Activated CD4-positive, alpha-beta T cell treated with anti-CD3 and anti-CD28 coated beads, Interleukin-2, amount 10 ng/mL, durations not matched to agents 24 days and 14 days (primary cell): ENCODE results near the gene UCKL1. TPM values are rescaled to one million over a fixed set of nuclear protein-coding genes. Genes with fewer than 3 reads are reported as not detected.
"Not testable (repeated sequence)": the region's sequence is repeated elsewhere in the genome, so short reads cannot be mapped to it uniquely, and the experiment has no call there.

ENCODE experiments used
- DNase-seq: peaks from one replicate; pipeline ENCODE4 v3.0.0; 2022
- H3K27ac Mint-ChIP-seq: one replicate; pipeline ENCODE4 v1.8.0; 2022; ENCODE audit warnings: mild to moderate bottlenecking, mixed read lengths
- H3K27me3 Mint-ChIP-seq: one replicate; pipeline ENCODE4 v1.8.0; 2022; ENCODE audit warnings: mixed read lengths
- H3K36me3 Mint-ChIP-seq: one replicate; pipeline ENCODE4 v1.8.0; 2022; ENCODE audit warnings: low read depth, mild to moderate bottlenecking, mixed read lengths
- H3K4me1 Mint-ChIP-seq: one replicate; pipeline ENCODE4 v1.8.0; 2021; ENCODE audit warnings: mixed read lengths
- H3K4me3 Mint-ChIP-seq: one replicate; pipeline ENCODE4 v1.8.0; 2022; ENCODE audit warnings: mild to moderate bottlenecking, moderate library complexity, mixed read lengths
- H3K9me3 Mint-ChIP-seq: one replicate; pipeline ENCODE4 v1.8.0; 2021; ENCODE audit warnings: mixed read lengths
- intact Hi-C: fragments of 100-400 bp; cut with micrococcal nuclease; formaldehyde crosslinking; loops from one replicate; pipeline ENCODE4 v1.15.1; 2023
- total RNA-seq: library from RNA; stranded (reverse); gene quantifications from 2 replicates; pipeline ENCODE4 v1.2.3, GENCODE V29; 2022

Gene UCKL1
- total RNA-seq, 1 donor from 2014 or later: 49.5 TPM

- peak overlapping the region; percentile 88 for H3K4me3 Mint-ChIP-seq
- no peaks in the 10 kb centered on the region for H3K27me3 Mint-ChIP-seq
- H3K4me1 Mint-ChIP-seq: peaks cover 20% of the 10 kb centered on the region
- peak; percentile 82 for DNase-seq
- H3K9me3 Mint-ChIP-seq: no peaks in the 10 kb centered on the region
- peaks cover 31% of the 10 kb centered on the region for H3K36me3 Mint-ChIP-seq
- intact Hi-C loops: no loop called here
- H3K27ac Mint-ChIP-seq: peak overlapping the region; percentile 89
These were observed 12.9 kb upstream of the UCKL1 start for GRCh38 chr20:63968928-63969760.

GRCh38 chr20:63968136-63968927, 12.1 kb upstream of the UCKL1 start:
- Mint-ChIP-seq H3K4me1 (peaks cover 15% of the 10 kb centered on the region), H3K4me3 (peak overlapping the region; percentile 88), H3K27me3 (no peaks in the 10 kb centered on the region), H3K36me3 (peaks cover 31% of the 10 kb centered on the region), H3K9me3 (no peaks in the 10 kb centered on the region), H3K27ac (peak overlapping the region; percentile 89)
- intact Hi-C loops: no loop called here
- DNase-seq: no peak

GRCh38 chr20:63967330-63968135, 11.3 kb upstream of the UCKL1 start:
- peaks cover 14% of the 10 kb centered on the region for H3K4me1 Mint-ChIP-seq
- H3K4me3 Mint-ChIP-seq: peak overlapping the region; percentile 26
- intact Hi-C loops: no loop called here
- no peaks in the 10 kb centered on the region for H3K9me3 Mint-ChIP-seq
- no peak overlapping the region for H3K27ac Mint-ChIP-seq
- H3K27me3 Mint-ChIP-seq: no peaks in the 10 kb centered on the region
- H3K36me3 Mint-ChIP-seq: peaks cover 32% of the 10 kb centered on the region
- DNase-seq: no peak

- H3K4me3 Mint-ChIP-seq: no peak overlapping the region
- peaks cover 12% of the 10 kb centered on the region for H3K4me1 Mint-ChIP-seq
- DNase-seq: no peak
- H3K27ac Mint-ChIP-seq: no peak overlapping the region
- H3K36me3 Mint-ChIP-seq: peaks cover 33% of the 10 kb centered on the region
- H3K9me3 Mint-ChIP-seq: no peaks in the 10 kb centered on the region
- no peaks in the 10 kb centered on the region for H3K27me3 Mint-ChIP-seq
- intact Hi-C loops: no loop called here
These were observed 10.7 kb upstream of the UCKL1 start for GRCh38 chr20:63966944-63967322.

- Mint-ChIP-seq H3K4me1 (peaks cover 12% of the 10 kb centered on the region), H3K27me3 (no peaks in the 10 kb centered on the region), H3K36me3 (peaks cover 36% of the 10 kb centered on the region), H3K4me3 (no peak overlapping the region), H3K27ac (peak overlapping the region; percentile 11), H3K9me3 (no peaks in the 10 kb centered on the region)
- no peak for DNase-seq
- intact Hi-C loops: no loop called here
These were observed 10.1 kb upstream of the UCKL1 start for GRCh38 chr20:63966172-63966943.

GRCh38 chr20:63964412-63964811, 8.2 kb upstream of the UCKL1 start:
- Mint-ChIP-seq H3K9me3 (no peaks in the 10 kb centered on the region), H3K36me3 (peaks cover 42% of the 10 kb centered on the region), H3K4me3 (no peak overlapping the region), H3K27me3 (no peaks in the 10 kb centered on the region), H3K4me1 (peaks cover 7% of the 10 kb centered on the region), H3K27ac (no peak overlapping the region)
- intact Hi-C loops: no loop called here
- no peak for DNase-seq

GRCh38 chr20:63963784-63964301, 7.6 kb upstream of the UCKL1 start:
- H3K36me3 Mint-ChIP-seq: peaks cover 40% of the 10 kb centered on the region
- no peaks in the 10 kb centered on the region for H3K27me3 Mint-ChIP-seq
- peaks cover 5% of the 10 kb centered on the region for H3K4me1 Mint-ChIP-seq
- no peaks in the 10 kb centered on the region for H3K9me3 Mint-ChIP-seq
- no peak overlapping the region for H3K4me3 Mint-ChIP-seq
- H3K27ac Mint-ChIP-seq: no peak overlapping the region
- no peak for DNase-seq
- intact Hi-C loops: no loop called here

- intact Hi-C loops: no loop called here
- Mint-ChIP-seq H3K27me3 (no peaks in the 10 kb centered on the region), H3K4me3 (no peak overlapping the region), H3K4me1 (peaks cover 2% of the 10 kb centered on the region), H3K36me3 (peaks cover 35% of the 10 kb centered on the region), H3K9me3 (no peaks in the 10 kb centered on the region), H3K27ac (no peak overlapping the region)
- no peak for DNase-seq
These were observed 7.1 kb upstream of the UCKL1 start for GRCh38 chr20:63963348-63963741.

GRCh38 chr20:63962426-63963347, 6.5 kb upstream of the UCKL1 start:
- Mint-ChIP-seq H3K4me1 (peaks cover 6% of the 10 kb centered on the region), H3K36me3 (peaks cover 32% of the 10 kb centered on the region), H3K27ac (no peak overlapping the region), H3K4me3 (no peak overlapping the region), H3K9me3 (no peaks in the 10 kb centered on the region), H3K27me3 (no peaks in the 10 kb centered on the region)
- no peak for DNase-seq
- intact Hi-C loops: no loop called here

GRCh38 chr20:63961664-63962425, 5.6 kb upstream of the UCKL1 start:
- intact Hi-C loops: no loop called here
- no peak overlapping the region for H3K4me3 Mint-ChIP-seq
- peaks cover 13% of the 10 kb centered on the region for H3K4me1 Mint-ChIP-seq
- no peak for DNase-seq
- no peaks in the 10 kb centered on the region for H3K9me3 Mint-ChIP-seq
- no peaks in the 10 kb centered on the region for H3K27me3 Mint-ChIP-seq
- H3K27ac Mint-ChIP-seq: no peak overlapping the region
- H3K36me3 Mint-ChIP-seq: peaks cover 28% of the 10 kb centered on the region

- H3K9me3 Mint-ChIP-seq, DNase-seq, H3K4me3 Mint-ChIP-seq, H3K27ac Mint-ChIP-seq, intact Hi-C loops, H3K27me3 Mint-ChIP-seq: not testable (repeated sequence)
- Mint-ChIP-seq H3K36me3 (peaks cover 22% of the 10 kb centered on the region), H3K4me1 (peaks cover 13% of the 10 kb centered on the region)
These were observed 4.7 kb upstream of the UCKL1 start for GRCh38 chr20:63960654-63961621.
